Hepatocyte (in vitro differentiated cells): ENCODE measurements around the gene NENF.

Experiments
- CTCF ChIP-seq: fragments of 200-600 bp; sonication (generic); IDR thresholded peaks from 2 replicates; pipeline ENCODE4 v1.5.1; 2016; ENCODE audit warnings: antibody characterized with exemption, mild to moderate bottlenecking; ENCODE audit not compliant: poor library complexity
- EZH2 ChIP-seq: fragments of 200-600 bp; sonication (generic); IDR thresholded peaks from 2 replicates; pipeline ENCODE4 v1.6.1; 2016; ENCODE audit warnings: antibody characterized with exemption, mild to moderate bottlenecking, borderline replicate concordance
- EZH2phosphoT487 ChIP-seq: fragments of 200-600 bp; sonication (generic); IDR thresholded peaks from one replicate; pipeline ENCODE4 v1.6.1; 2018; ENCODE audit warnings: antibody characterized with exemption, mild to moderate bottlenecking, low read depth, moderate library complexity; ENCODE audit not compliant: unreplicated experiment, severe bottlenecking

- no peak for TF ChIP-seq CTCF
- no peak for TF ChIP-seq EZH2phosphoT487
- TF ChIP-seq EZH2, result no peak
Observed at GRCh38 chr1:212484701-212485570, 52.2 kb downstream of the NENF start.
